HG02970 (cell line): ENCODE measurements around the gene PLXNB3.
"Not testable (repeated sequence)": the region's sequence is repeated elsewhere in the genome, so short reads cannot be mapped to it uniquely, and the experiment has no call there.

Source experiments
- ATAC-seq: cut with Tn5 transposase; IDR thresholded peaks from one replicate; pipeline ENCODE4 v1.9.1; 2021; ENCODE audit warnings: mild to moderate bottlenecking, moderate library complexity, moderate number of reproducible peaks; ENCODE audit not compliant: unreplicated experiment, low FRiP score

Gene PLXNB3

GRCh38 chrX:153763989-153764755 lies at the start of gene PLXNB3:
Gene PLXNB3, plus strand, starts transcription at chrX:153764249. Its CDS starts 1,287 bp downstream, at chrX:153765536.
- no peak for ATAC-seq

- no peak for ATAC-seq
Observed at GRCh38 chrX:153714256-153714655, 49.8 kb upstream of the PLXNB3 start.

- ATAC-seq = no peak
Observed at GRCh38 chrX:153717445-153717844, 46.6 kb upstream of the PLXNB3 start.

GRCh38 chrX:153719238-153719637 lies 44.8 kb upstream of the PLXNB3 start:
- ATAC-seq = no peak

- ATAC-seq = no peak
Observed at GRCh38 chrX:153719701-153720100, 44.3 kb upstream of the PLXNB3 start.

- ATAC-seq = no peak
Observed at GRCh38 chrX:153722704-153723350, 41.2 kb upstream of the PLXNB3 start.

- peak; percentile 26 for ATAC-seq
Observed at GRCh38 chrX:153723351-153724251, 40.4 kb upstream of the PLXNB3 start.

GRCh38 chrX:153724252-153725038 lies 39.6 kb upstream of the PLXNB3 start, which contains the start of the genes ABCD1 and BCAP31:
Gene ABCD1, plus strand, starts transcription at chrX:153724856. Its CDS starts 411 bp downstream, at chrX:153725267.
Gene BCAP31, minus strand, starts transcription at chrX:153724387. Its CDS starts 1,143 bp downstream, at chrX:153723244.
- ATAC-seq = peak; percentile 54

GRCh38 chrX:153725039-153725831 lies 38.8 kb upstream of the PLXNB3 start:
- peak; percentile 1 for ATAC-seq

GRCh38 chrX:153725832-153726285 lies 38.2 kb upstream of the PLXNB3 start:
- ATAC-seq = no peak

- ATAC-seq = no peak
Observed at GRCh38 chrX:153726286-153727122, 37.5 kb upstream of the PLXNB3 start.

GRCh38 chrX:153727123-153727931 lies 36.7 kb upstream of the PLXNB3 start:
- ATAC-seq = no peak

- no peak for ATAC-seq
Observed at GRCh38 chrX:153728095-153728494, 36.0 kb upstream of the PLXNB3 start.

- no peak for ATAC-seq
Observed at GRCh38 chrX:153728951-153729631, 35.0 kb upstream of the PLXNB3 start.

- not testable (repeated sequence) for ATAC-seq
Observed at GRCh38 chrX:153730115-153730514, 33.9 kb upstream of the PLXNB3 start.

GRCh38 chrX:153731117-153731844 lies 32.8 kb upstream of the PLXNB3 start:
- ATAC-seq = no peak
